ENCODE results near the gene MYO5B. TPM values are rescaled to one million over a fixed set of nuclear protein-coding genes. Genes with fewer than 3 reads are reported as not detected.
A peak's percentile ranks its signal among the peaks of the same experiment; 100 is the strongest.
"Not testable (repeated sequence)": the region's sequence is repeated elsewhere in the genome, so short reads cannot be mapped to it uniquely, and the experiment has no call there.

MYO5B gene
- total RNA-seq, 1 donor from 2014 or later: 31.3 TPM

GRCh38 chr18:49813069-49813318 lies 382.0 kb downstream of the MYO5B start:
- H3K4me3 ChIP-seq (ENCODE audit: low read depth, low read length): peak overlapping the region; percentile 92
- no peaks in the 10 kb centered on the region for H3K36me3 ChIP-seq (ENCODE audit: control insufficient read depth, insufficient read depth, low read length)
- peak; percentile 20 for DNase-seq (ENCODE audit: low read depth)
- H3K27me3 ChIP-seq (ENCODE audit: control insufficient read depth, insufficient read depth, low read length): no peaks in the 10 kb centered on the region
- FAIRE-seq: no peak
- no peak for TF ChIP-seq CTCF (IDR thresholded peaks at IDR 0.05; ENCODE audit: insufficient read depth, low read length, severe bottlenecking)

- Histone ChIP-seq H3K4me3 (ENCODE audit: low read depth, low read length) (peak overlapping the region; percentile 92), H3K27me3 (ENCODE audit: control insufficient read depth, insufficient read depth, low read length) (no peaks in the 10 kb centered on the region), H3K36me3 (ENCODE audit: control insufficient read depth, insufficient read depth, low read length) (no peaks in the 10 kb centered on the region)
- DNase-seq (ENCODE audit: low read depth) (peak; percentile 16), FAIRE-seq (no peak)
- no peak for TF ChIP-seq CTCF (IDR thresholded peaks at IDR 0.05; ENCODE audit: insufficient read depth, low read length, severe bottlenecking)
Measured at GRCh38 chr18:49812286-49813068, 382.5 kb downstream of the MYO5B start.

- no peak for FAIRE-seq
- DNase-seq (ENCODE audit: low read depth): no peak
- TF ChIP-seq CTCF (IDR thresholded peaks at IDR 0.05; ENCODE audit: insufficient read depth, low read length, severe bottlenecking): no peak
- H3K4me3 ChIP-seq (ENCODE audit: low read depth, low read length): no peak overlapping the region
- H3K36me3 ChIP-seq (ENCODE audit: control insufficient read depth, insufficient read depth, low read length): no peaks in the 10 kb centered on the region
- H3K27me3 ChIP-seq (ENCODE audit: control insufficient read depth, insufficient read depth, low read length): no peaks in the 10 kb centered on the region
Measured at GRCh38 chr18:49811151-49811938, 383.6 kb downstream of the MYO5B start.

GRCh38 chr18:49808553-49809191 lies 386.3 kb downstream of the MYO5B start:
- not testable (repeated sequence) for H3K36me3 ChIP-seq (ENCODE audit: control insufficient read depth, insufficient read depth, low read length); H3K4me3 ChIP-seq (ENCODE audit: low read depth, low read length); FAIRE-seq; H3K27me3 ChIP-seq (ENCODE audit: control insufficient read depth, insufficient read depth, low read length); DNase-seq (ENCODE audit: low read depth)

GRCh38 chr18:49804096-49804495 lies 390.9 kb downstream of the MYO5B start:
- Histone ChIP-seq H3K36me3 (ENCODE audit: control insufficient read depth, insufficient read depth, low read length) (no peaks in the 10 kb centered on the region), H3K27me3 (ENCODE audit: control insufficient read depth, insufficient read depth, low read length) (no peaks in the 10 kb centered on the region), H3K4me3 (ENCODE audit: low read depth, low read length) (no peak overlapping the region)
- no peak for TF ChIP-seq CTCF (IDR thresholded peaks at IDR 0.05; ENCODE audit: insufficient read depth, low read length, severe bottlenecking)
- DNase-seq (ENCODE audit: low read depth) (no peak), FAIRE-seq (no peak)

- Histone ChIP-seq H3K36me3 (ENCODE audit: control insufficient read depth, insufficient read depth, low read length) (no peaks in the 10 kb centered on the region), H3K27me3 (ENCODE audit: control insufficient read depth, insufficient read depth, low read length) (no peaks in the 10 kb centered on the region), H3K4me3 (ENCODE audit: low read depth, low read length) (no peak overlapping the region)
- FAIRE-seq: no peak
- no peak for DNase-seq (ENCODE audit: low read depth)
- no peak for TF ChIP-seq CTCF (IDR thresholded peaks at IDR 0.05; ENCODE audit: insufficient read depth, low read length, severe bottlenecking)
Measured at GRCh38 chr18:49802623-49803022, 392.3 kb downstream of the MYO5B start.

GRCh38 chr18:49800491-49800890 lies 394.5 kb downstream of the MYO5B start:
- not testable (repeated sequence) for H3K4me3 ChIP-seq (ENCODE audit: low read depth, low read length); H3K36me3 ChIP-seq (ENCODE audit: control insufficient read depth, insufficient read depth, low read length); DNase-seq (ENCODE audit: low read depth); FAIRE-seq; H3K27me3 ChIP-seq (ENCODE audit: control insufficient read depth, insufficient read depth, low read length)

GRCh38 chr18:49799806-49800205 lies 395.1 kb downstream of the MYO5B start:
- not testable (repeated sequence) for DNase-seq (ENCODE audit: low read depth); H3K27me3 ChIP-seq (ENCODE audit: control insufficient read depth, insufficient read depth, low read length); H3K4me3 ChIP-seq (ENCODE audit: low read depth, low read length); H3K36me3 ChIP-seq (ENCODE audit: control insufficient read depth, insufficient read depth, low read length); FAIRE-seq
